RCC 7860 (cell line): Measurements from ENCODE around the gene PAX7.

ENCODE experiments used
- DNase-seq: peaks from one replicate; pipeline ENCODE4 v3.0.0-alpha.2; 2015; ENCODE audit warnings: low spot score
- FAIRE-seq: peaks from 2 replicates; lab custom pipeline; 2012; peaks lifted over from hg19 to GRCh38; lab: Jason Lieb, UNC

PAX7 gene

GRCh38 chr1:18640228-18641004 is 9.8 kb downstream of the PAX7 start:
- no peak for FAIRE-seq
- no peak for DNase-seq

GRCh38 chr1:18641005-18641941 is 10.6 kb downstream of the PAX7 start:
- no peak for FAIRE-seq

GRCh38 chr1:18642278-18643095 is 11.8 kb downstream of the PAX7 start:
- FAIRE-seq (no peak), DNase-seq (no peak)

More at GRCh38 chr1:18641005-18641941, 10.6 kb downstream of the PAX7 start:
- no peak for DNase-seq

- no peak for DNase-seq
- FAIRE-seq, result no peak
Measured at GRCh38 chr1:18643154-18644012, 12.7 kb downstream of the PAX7 start.

- FAIRE-seq (no peak), DNase-seq (no peak)
Measured at GRCh38 chr1:18644013-18644399, 13.4 kb downstream of the PAX7 start.

GRCh38 chr1:18644446-18644845 is 13.8 kb downstream of the PAX7 start:
- FAIRE-seq (no peak), DNase-seq (no peak)

GRCh38 chr1:18644973-18645746 is 14.5 kb downstream of the PAX7 start:
- DNase-seq (no peak), FAIRE-seq (no peak)

GRCh38 chr1:18645747-18646090 is 15.1 kb downstream of the PAX7 start:
- FAIRE-seq (no peak), DNase-seq (no peak)

- no peak for FAIRE-seq
- no peak for DNase-seq
Measured at GRCh38 chr1:18646091-18646785, 15.6 kb downstream of the PAX7 start.

GRCh38 chr1:18646786-18647410 is 16.3 kb downstream of the PAX7 start:
- no peak for DNase-seq
- FAIRE-seq, result no peak

GRCh38 chr1:18647681-18648214 is 17.1 kb downstream of the PAX7 start:
- no peak for DNase-seq
- FAIRE-seq, result no peak

GRCh38 chr1:18649693-18650370 is 19.2 kb downstream of the PAX7 start:
- FAIRE-seq, result no peak

GRCh38 chr1:18651713-18652112 is 21.1 kb downstream of the PAX7 start:
- DNase-seq, result no peak
- FAIRE-seq, result no peak

More at GRCh38 chr1:18649693-18650370, 19.2 kb downstream of the PAX7 start:
- no peak for DNase-seq

- FAIRE-seq (no peak), DNase-seq (no peak)
Measured at GRCh38 chr1:18652791-18653190, 22.1 kb downstream of the PAX7 start.

GRCh38 chr1:18653367-18653766 is 22.7 kb downstream of the PAX7 start:
- no peak for FAIRE-seq

GRCh38 chr1:18653916-18654315 is 23.3 kb downstream of the PAX7 start:
- DNase-seq, result no peak
- FAIRE-seq, result no peak

More at GRCh38 chr1:18653367-18653766, 22.7 kb downstream of the PAX7 start:
- no peak for DNase-seq

GRCh38 chr1:18654599-18654998 is 24.0 kb downstream of the PAX7 start:
- no peak for FAIRE-seq
- no peak for DNase-seq
